ENCODE results near the gene DRGX.

Gene DRGX

GRCh38 chr10:49361178-49361554, 34.7 kb downstream of the DRGX start:
- no peak for DNase-seq

GRCh38 chr10:49360271-49361177, 35.4 kb downstream of the DRGX start:
- peak in 1 of 2 donors; percentile 44 for DNase-seq

GRCh38 chr10:49359349-49360270, 36.3 kb downstream of the DRGX start:
- no peak for DNase-seq

GRCh38 chr10:49357910-49358309, 38.0 kb downstream of the DRGX start:
- peak; percentile 3 to 61 for DNase-seq

GRCh38 chr10:49356944-49357343, 38.9 kb downstream of the DRGX start:
- DNase-seq, result no peak

GRCh38 chr10:49356181-49356580, 39.7 kb downstream of the DRGX start:
- no peak for DNase-seq

- DNase-seq, result no peak
Observed at GRCh38 chr10:49355221-49355620, 40.7 kb downstream of the DRGX start.

GRCh38 chr10:49354593-49354992, 41.3 kb downstream of the DRGX start:
- DNase-seq, result no peak

- DNase-seq, result no peak
Observed at GRCh38 chr10:49353895-49354566, 41.9 kb downstream of the DRGX start.

GRCh38 chr10:49353026-49353894, 42.6 kb downstream of the DRGX start:
- no peak for DNase-seq

GRCh38 chr10:49352323-49352722, 43.6 kb downstream of the DRGX start:
- DNase-seq, result no peak

- DNase-seq, result no peak
Observed at GRCh38 chr10:49351669-49352068, 44.2 kb downstream of the DRGX start.

- DNase-seq, result peak; percentile 73 to 79
Observed at GRCh38 chr10:49350846-49351532, 44.9 kb downstream of the DRGX start.

- no peak for DNase-seq
Observed at GRCh38 chr10:49350138-49350537, 45.8 kb downstream of the DRGX start.

GRCh38 chr10:49349390-49349789, 46.5 kb downstream of the DRGX start:
- no peak for DNase-seq

GRCh38 chr10:49348593-49348992, 47.3 kb downstream of the DRGX start:
- no peak for DNase-seq

GRCh38 chr10:49347827-49348226, 48.1 kb downstream of the DRGX start:
- DNase-seq, result no peak

GRCh38 chr10:49347342-49347741, 48.5 kb downstream of the DRGX start:
- no peak for DNase-seq

GRCh38 chr10:49344840-49345239, 51.0 kb downstream of the DRGX start:
- peak in 1 of 2 donors; percentile 26 for DNase-seq

GRCh38 chr10:49338604-49339003, 57.3 kb downstream of the DRGX start:
- DNase-seq, result no peak

GRCh38 chr10:49335364-49335972, 60.4 kb downstream of the DRGX start:
- DNase-seq, result peak in 1 of 2 donors; percentile 16

Data from inflammatory macrophage (primary cell).